Inflammatory macrophage (primary cell): ENCODE results near the gene PFKM.

ENCODE experiments used
- DNase-seq, 2 donors: peaks; one replicate each; pipeline ENCODE4 v3.0.0-alpha.2; 2020 to 2022

Gene PFKM

GRCh38 chr12:48157889-48158370 lies 38.8 kb downstream of the PFKM start:
- no peak for DNase-seq

DNA sequence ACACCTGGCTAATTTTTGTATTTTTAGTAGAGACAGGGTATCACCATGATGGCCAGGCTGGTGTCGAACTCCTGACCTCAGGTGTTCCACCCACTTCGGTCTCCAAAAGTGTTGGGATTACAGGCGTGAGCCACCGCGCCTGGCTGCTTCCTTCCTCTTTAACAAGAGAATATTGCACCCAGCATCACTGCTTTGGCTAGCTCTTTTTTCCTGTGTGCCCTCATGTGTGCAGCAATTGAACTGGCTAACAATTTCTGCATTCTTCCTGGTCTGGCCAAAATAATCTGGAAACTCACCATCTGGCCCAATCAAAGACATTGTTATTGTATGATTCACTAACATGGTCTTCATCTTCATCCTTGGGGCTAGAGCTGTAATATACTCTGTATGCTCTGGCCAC lies 40.9 kb downstream of the PFKM start:
- no peak for DNase-seq

- DNase-seq, result no peak
Measured at GRCh38 chr12:48160807-48161206, 41.6 kb downstream of the PFKM start.

GRCh38 chr12:48163150-48163747 lies 44.1 kb downstream of the PFKM start:
- DNase-seq, result no peak

GRCh38 chr12:48164451-48164850 lies 45.3 kb downstream of the PFKM start:
- no peak for DNase-seq

DNA sequence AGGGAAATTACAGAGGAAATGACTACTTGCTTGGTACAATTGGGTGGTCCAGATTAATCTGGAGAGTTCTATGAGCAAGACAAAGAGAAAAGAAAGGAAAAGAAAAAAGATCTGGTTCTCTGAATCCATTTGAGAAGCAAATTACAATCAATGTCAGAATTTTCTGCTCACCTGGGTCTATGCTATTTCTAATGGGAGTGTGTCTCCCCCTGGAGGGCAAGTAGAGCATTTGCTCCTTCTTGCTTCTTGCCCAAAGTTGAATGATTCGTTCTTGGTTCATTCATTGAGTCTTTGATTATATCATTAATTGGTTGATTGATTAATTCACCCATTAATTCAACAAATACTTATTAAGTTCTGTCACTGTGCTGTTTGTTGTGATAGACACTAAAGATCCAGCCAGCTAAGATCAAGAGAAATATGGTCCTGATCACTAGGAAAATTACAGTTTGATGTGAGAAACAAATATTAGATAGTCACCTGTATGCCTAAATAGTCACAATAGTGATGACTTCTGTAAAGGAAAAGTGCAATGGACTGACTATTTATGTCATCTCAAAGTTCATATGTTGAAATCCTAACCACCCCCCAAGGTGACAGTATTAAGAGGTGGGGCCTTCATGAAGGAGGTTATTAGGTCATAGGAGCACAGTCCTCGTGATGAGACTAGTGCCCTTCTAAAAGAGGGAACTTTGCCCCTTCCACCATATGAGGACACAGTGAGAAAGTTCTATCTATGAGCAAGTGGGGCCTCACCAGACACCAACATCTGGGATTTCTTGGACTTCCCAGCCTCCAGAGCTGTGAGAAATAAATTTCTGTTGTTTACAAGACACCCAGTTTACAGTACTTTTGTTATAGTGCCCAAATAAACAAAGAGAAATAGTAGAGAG lies 46.2 kb downstream of the PFKM start:
- DNase-seq, result peak; percentile 42 to 46

DNA sequence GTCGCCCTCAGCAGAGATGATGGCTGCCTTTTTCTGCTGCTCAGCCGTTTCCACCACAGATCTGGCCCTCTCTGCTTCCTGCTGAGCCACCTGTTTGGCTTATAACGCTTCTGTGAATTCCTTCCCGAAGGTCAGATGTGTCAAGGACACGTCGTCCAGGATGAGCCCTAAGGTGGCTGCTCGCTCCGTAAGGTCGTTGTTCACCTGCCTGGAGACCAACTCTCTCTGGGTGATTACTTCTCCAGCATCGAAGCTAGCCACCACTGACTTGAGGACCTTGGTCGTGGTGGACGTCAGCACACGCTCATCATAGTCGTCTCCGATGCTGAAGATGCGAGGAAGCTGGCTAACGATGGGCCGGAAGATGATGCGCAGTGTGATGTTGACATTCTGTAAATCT lies 49.8 kb downstream of the PFKM start:
- DNase-seq, result no peak

- no peak for DNase-seq
Measured at GRCh38 chr12:48175613-48176416, 56.7 kb downstream of the PFKM start.

- no peak for DNase-seq
Measured at GRCh38 chr12:48176417-48176751, 57.2 kb downstream of the PFKM start.

GRCh38 chr12:48177982-48178381 lies 58.8 kb downstream of the PFKM start:
- DNase-seq, result no peak

- DNase-seq, result no peak
Measured at GRCh38 chr12:48179466-48179865, 60.3 kb downstream of the PFKM start.

- DNase-seq, result no peak
Measured at GRCh38 chr12:48180424-48180823, 61.3 kb downstream of the PFKM start.

DNA sequence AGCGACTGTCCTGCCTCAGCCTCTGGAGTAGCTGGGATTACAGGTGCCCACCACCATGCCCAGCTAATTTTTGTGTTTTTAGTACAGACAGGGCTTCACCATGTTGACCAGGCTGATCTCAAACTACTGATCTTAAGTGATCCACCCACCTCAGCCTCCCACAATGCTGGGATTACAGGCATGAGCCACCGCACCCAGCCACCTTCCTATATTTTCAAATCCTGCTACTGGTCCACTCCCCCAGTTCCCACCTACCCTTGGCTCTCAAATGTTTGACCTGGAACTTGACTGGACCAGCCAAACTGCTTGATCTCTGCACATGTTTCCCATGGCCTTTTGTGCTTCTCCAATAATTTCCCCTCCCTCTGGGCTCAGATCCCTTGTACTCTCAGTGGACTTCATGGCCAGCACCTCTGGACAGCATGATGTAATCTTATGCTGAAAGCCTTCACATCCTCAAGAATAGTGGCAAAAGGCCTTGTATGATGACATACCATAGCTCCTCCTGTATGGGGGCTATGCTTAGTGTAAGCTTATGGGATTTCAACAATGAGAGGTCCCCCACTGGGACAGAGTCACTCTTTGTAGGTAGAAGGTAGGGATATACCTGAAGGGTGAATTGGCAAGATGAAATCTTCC lies 61.8 kb downstream of the PFKM start:
- DNase-seq, result no peak

GRCh38 chr12:48182631-48183030 lies 63.5 kb downstream of the PFKM start:
- no peak for DNase-seq

- peak; percentile 44 to 47 for DNase-seq
Measured at GRCh38 chr12:48183091-48183875, 64.1 kb downstream of the PFKM start, which contains the start of gene CCDC184. Gene CCDC184, plus strand, starts transcription at chr12:48183644. Its CDS starts 479 bp downstream, at chr12:48184123.

DNA sequence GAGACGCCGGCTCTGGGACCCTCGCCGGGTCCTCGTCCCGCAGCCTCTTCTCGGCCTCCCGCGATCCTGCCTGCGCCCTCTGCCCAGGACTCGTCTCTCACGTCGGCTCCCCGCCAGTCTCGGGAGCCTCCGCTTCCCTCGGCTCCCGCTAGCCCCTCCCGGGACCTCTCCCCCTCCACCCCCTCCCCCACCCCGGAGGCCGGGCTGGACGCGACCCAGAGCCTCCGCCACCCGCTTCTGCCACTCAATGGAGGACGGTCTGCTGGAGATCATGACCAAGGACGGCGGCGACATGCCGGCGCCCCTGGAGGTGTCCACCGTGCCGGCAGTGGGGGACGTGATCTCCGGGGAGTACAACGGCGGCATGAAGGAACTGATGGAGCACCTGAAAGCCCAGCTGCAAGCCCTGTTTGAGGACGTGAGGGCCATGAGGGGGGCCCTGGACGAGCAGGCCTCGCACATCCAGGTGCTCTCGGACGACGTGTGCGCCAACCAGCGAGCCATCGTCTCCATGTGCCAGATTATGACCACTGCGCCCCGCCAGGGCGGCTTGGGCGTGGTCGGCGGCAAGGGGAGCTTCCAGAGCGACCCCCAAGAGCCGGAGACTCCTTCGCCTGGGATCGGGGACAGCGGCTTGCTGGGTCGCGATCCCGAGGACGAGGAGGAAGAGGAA lies 64.8 kb downstream of the PFKM start:
- no peak for DNase-seq

DNA sequence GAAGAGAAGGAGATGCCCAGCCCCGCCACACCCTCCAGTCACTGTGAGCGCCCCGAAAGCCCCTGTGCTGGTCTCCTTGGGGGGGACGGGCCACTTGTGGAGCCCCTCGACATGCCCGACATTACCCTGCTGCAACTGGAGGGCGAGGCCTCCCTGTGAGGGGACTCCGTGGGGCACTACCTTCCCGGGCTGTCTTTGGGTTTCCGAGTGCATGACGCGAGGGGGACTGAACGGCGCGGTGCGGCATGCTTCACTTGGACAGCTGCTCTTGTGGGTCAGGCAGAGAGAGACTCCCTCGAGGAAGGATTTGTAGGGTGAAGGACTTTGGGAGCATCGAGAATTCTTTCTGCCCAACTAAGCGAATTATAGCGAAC lies 65.4 kb downstream of the PFKM start:
- no peak for DNase-seq

DNA sequence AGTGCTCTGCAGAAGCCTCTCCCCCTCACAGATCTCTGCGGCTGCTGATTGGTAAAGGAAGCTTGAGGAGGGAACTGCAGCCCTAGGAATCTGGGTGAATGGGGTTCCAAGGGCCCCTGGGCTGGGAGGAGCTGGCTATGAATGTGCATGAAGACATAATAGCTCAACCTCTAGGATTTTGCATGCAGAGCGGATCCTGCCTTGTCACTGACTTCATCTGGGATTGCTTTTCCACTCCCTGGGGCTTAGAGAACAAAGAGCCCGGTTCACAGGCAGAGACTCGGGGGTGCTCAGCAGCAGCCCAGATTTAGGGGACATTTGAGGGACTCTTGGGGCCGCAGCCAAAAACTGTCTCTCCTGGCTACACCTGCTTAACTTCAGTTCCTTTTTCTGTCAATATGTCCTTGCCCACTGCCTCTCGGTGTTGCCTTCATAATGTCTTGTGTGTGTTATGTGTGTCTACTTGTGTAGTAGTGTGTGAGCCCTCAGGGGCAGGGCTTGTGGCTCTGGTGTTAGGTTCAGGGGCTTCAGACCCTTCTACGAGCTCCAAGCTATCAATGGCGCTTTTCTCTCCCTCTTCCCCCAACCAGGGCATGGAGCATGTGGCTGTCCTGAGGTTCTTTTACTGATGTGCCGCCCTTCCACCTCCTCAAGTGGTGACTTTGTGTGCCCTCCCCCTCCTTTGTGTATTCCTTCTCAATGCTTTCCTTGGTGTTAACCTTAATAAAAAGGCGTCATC lies 66.2 kb downstream of the PFKM start:
- no peak for DNase-seq

- DNase-seq, result no peak
Measured at GRCh38 chr12:48187916-48188695, 68.9 kb downstream of the PFKM start.
